DND-41 (cell line): ENCODE results near the gene ALB.

Experiments used
- CTCF ChIP-seq: IDR thresholded peaks from 2 replicates; pipeline ENCODE4 v1.5.1; 2012; ENCODE audit warnings: borderline replicate concordance, low read length, moderate library complexity, mild to moderate bottlenecking; ENCODE audit not compliant: poor library complexity, severe bottlenecking; ENCODE audit errors: extremely low read depth
- EZH2 ChIP-seq: IDR thresholded peaks from 3 replicates; pipeline ENCODE4 v1.6.1; 2012; ENCODE audit warnings: borderline replicate concordance, low read depth, mild to moderate bottlenecking, moderate library complexity, low read length, inconsistent platforms; ENCODE audit not compliant: severe bottlenecking

- no peak for TF ChIP-seq CTCF
- TF ChIP-seq EZH2 = no peak
Measured at GRCh38 chr4:73404457-73404856, 370 bp downstream of the ALB start.
